Uterus (tissue), 2 donors: Measurements from ENCODE around the gene HIRIP3.

Source experiments
- CTCF ChIP-seq, 4 experiments: fragments of 200-600 bp in 2 of 4; fragments of 450-650 bp in 2 of 4; sonication (generic) in 2 of 4; IDR thresholded peaks; one replicate each; pipeline ENCODE4 v1.5.1; 2016 to 2019; ENCODE audit warnings: antibody characterized with exemption in 4 of 4, mild to moderate bottlenecking in 2 of 4, moderate library complexity in 1 of 4
- POLR2A ChIP-seq, 2 donors: fragments of 450-650 bp; IDR thresholded peaks; one replicate each; pipeline ENCODE4 v1.6.1; 2016; ENCODE audit warnings: antibody characterized with exemption in 2 of 2, mild to moderate bottlenecking in 1 of 2, moderate library complexity in 1 of 2

GRCh38 chr16:29977063-29977825, 18.2 kb downstream of the HIRIP3 start:
- TF ChIP-seq CTCF (IDR thresholded peaks at IDR 0.05) = no peak
- TF ChIP-seq POLR2A (IDR thresholded peaks at IDR 0.05) = no peak
